ENCODE measurements around the gene SAMD15.

The SAMD15 gene

DNA sequence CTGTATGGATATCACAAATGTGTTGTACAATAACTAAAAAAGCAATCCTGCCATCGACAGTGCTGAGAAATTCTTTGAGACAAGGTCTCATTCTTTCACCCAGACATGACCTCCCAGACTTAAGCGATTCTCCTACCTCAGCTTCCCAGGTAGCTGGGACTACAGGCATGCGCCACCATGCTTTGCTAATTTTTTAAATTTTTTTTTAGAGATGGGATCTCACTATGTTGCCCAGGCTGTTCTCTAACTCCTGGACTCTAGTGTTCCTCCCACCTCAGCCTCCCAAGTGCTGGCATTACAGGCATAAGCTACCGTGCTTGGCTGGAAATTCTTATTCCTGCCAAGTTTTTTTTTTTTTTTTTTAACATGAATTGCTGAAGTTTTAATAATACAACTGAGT lies 62.7 kb downstream of the SAMD15 start:
- no peak for DNase-seq (ENCODE audit: low spot score)
- in situ Hi-C loops (cut with MboI; ENCODE audit: low pct_unique_long_range_greater_than_20kb, low sequenced_read_pairs, unreplicated experiment) = no loop called here
- TF ChIP-seq, protein P1, sequence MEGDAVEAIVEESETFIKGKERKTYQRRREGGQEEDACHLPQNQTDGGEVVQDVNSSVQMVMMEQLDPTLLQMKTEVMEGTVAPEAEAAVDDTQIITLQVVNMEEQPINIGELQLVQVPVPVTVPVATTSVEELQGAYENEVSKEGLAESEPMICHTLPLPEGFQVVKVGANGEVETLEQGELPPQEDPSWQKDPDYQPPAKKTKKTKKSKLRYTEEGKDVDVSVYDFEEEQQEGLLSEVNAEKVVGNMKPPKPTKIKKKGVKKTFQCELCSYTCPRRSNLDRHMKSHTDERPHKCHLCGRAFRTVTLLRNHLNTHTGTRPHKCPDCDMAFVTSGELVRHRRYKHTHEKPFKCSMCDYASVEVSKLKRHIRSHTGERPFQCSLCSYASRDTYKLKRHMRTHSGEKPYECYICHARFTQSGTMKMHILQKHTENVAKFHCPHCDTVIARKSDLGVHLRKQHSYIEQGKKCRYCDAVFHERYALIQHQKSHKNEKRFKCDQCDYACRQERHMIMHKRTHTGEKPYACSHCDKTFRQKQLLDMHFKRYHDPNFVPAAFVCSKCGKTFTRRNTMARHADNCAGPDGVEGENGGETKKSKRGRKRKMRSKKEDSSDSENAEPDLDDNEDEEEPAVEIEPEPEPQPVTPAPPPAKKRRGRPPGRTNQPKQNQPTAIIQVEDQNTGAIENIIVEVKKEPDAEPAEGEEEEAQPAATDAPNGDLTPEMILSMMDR (IDR thresholded peaks at IDR 0.05; ENCODE audit: extremely low read depth, insufficient read depth, missing control alignments) = no peak
